H1 (cell line): ENCODE results near the gene PRR12. TPM values are rescaled to one million over a fixed set of nuclear protein-coding genes. Genes with fewer than 3 reads are reported as not detected.

ENCODE experiments used
- CTCF ChIA-PET: fragments of 300-600 bp; sonication (Branson Sonifier 250); formaldehyde crosslinking; loops from one replicate; lab custom pipeline; 2021; ENCODE audit not compliant: partially characterized antibody; lab: Charles Lee
- POLR2A ChIA-PET: fragments of 300-600 bp; sonication (Branson Sonifier 250); formaldehyde crosslinking; loops from one replicate; lab custom pipeline; 2021; ENCODE audit warnings: inconsistent platforms; ENCODE audit not compliant: partially characterized antibody; lab: Charles Lee
- DNase-seq, 2 experiments: peaks; one replicate each; pipeline versions ENCODE4 v3.0.0 to v3.0.0-alpha.2; 2010 to 2022; ENCODE audit warnings: low spot score in 2 of 2, low read depth in 1 of 2, mixed read lengths in 1 of 2
- FAIRE-seq: peaks from 2 replicates; lab custom pipeline; 2011; peaks lifted over from hg19 to GRCh38; lab: Jason Lieb, UNC
- H2AFZ ChIP-seq: 2 replicates; pipeline ENCODE4 v1.8.1; 2012; ENCODE audit warnings: low read length, inconsistent platforms
- H2AK5ac ChIP-seq: 2 replicates; pipeline ENCODE4 v1.6.1; 2013; ENCODE audit warnings: low read depth, low read length
- H2BK120ac ChIP-seq: replicated peaks from 2 replicates; pipeline ENCODE3; 2013; ENCODE audit warnings: low read depth, low read length, inconsistent platforms
- H2BK12ac ChIP-seq: 2 replicates; pipeline ENCODE4 v1.6.1; 2013; ENCODE audit warnings: low read depth, low read length
- H2BK15ac ChIP-seq: 2 replicates; pipeline ENCODE4 v1.6.1; 2013; ENCODE audit warnings: low read length
- H2BK20ac ChIP-seq: 2 replicates; pipeline ENCODE4 v1.6.1; 2013; ENCODE audit warnings: low read length
- H2BK5ac ChIP-seq: 2 replicates; pipeline ENCODE4 v1.6.1; 2013; ENCODE audit warnings: low read depth, low read length
- H3K14ac ChIP-seq: 2 replicates; pipeline ENCODE4 v1.6.1; 2013; ENCODE audit warnings: inconsistent platforms; ENCODE audit not compliant: insufficient read length
- H3K18ac ChIP-seq: 2 replicates; pipeline ENCODE4 v1.6.1; 2013; ENCODE audit warnings: low read length; ENCODE audit errors: extremely low read depth
- H3K23ac ChIP-seq: 2 replicates; pipeline ENCODE4 v1.6.1; 2013; ENCODE audit warnings: inconsistent platforms; ENCODE audit not compliant: insufficient read length
- H3K23me2 ChIP-seq: 2 replicates; pipeline ENCODE4 v1.6.1; 2013; ENCODE audit warnings: low read depth, low read length
- H3K27ac ChIP-seq: 2 replicates; pipeline ENCODE4 v1.6.1; 2011; ENCODE audit warnings: low read depth, low read length, inconsistent platforms
- H3K27me3 ChIP-seq, 4 experiments: replicated peaks in 1 of 4; 1 replicate in 1 of 4; 2 replicates in 3 of 4; pipeline versions ENCODE4 v1.6.1 to v1.8.1; 2011 to 2013; ENCODE audit warnings: low read length in 3 of 4, mild to moderate bottlenecking in 3 of 4, inconsistent platforms in 2 of 4, mixed read lengths in 2 of 4, moderate library complexity in 1 of 4; ENCODE audit not compliant: control insufficient read depth in 3 of 4, insufficient read depth in 3 of 4; ENCODE audit errors: extremely low read depth in 1 of 4
- H3K36me3 ChIP-seq, 4 experiments: 2 replicates each; pipeline versions ENCODE4 v1.6.1 to v1.8.1; 2011 to 2013; ENCODE audit warnings: mild to moderate bottlenecking in 4 of 4, low read length in 3 of 4, moderate library complexity in 2 of 4, control low read depth in 1 of 4, inconsistent platforms in 1 of 4; ENCODE audit not compliant: insufficient read depth in 4 of 4, control insufficient read depth in 2 of 4
- H3K4ac ChIP-seq: replicated peaks from 2 replicates; pipeline ENCODE3; 2013; ENCODE audit warnings: low read length, low read depth, mixed read lengths, inconsistent platforms; ENCODE audit not compliant: insufficient read length
- H3K4me1 ChIP-seq, 4 experiments: replicated peaks in 1 of 4; 1 replicate in 1 of 4; 2 replicates in 3 of 4; pipeline versions ENCODE4 v1.6.1 to v1.8.1; 2011 to 2013; ENCODE audit warnings: low read length in 3 of 4, inconsistent platforms in 2 of 4, mixed read lengths in 1 of 4; ENCODE audit not compliant: insufficient read depth in 4 of 4, control insufficient read depth in 3 of 4
- H3K4me2 ChIP-seq, 2 experiments: 2 replicates each; pipeline versions ENCODE4 v1.6.1 to v1.8.1; 2011 to 2013; ENCODE audit warnings: low read depth in 2 of 2, low read length in 2 of 2, control low read depth in 1 of 2, inconsistent platforms in 1 of 2, mild to moderate bottlenecking in 1 of 2; ENCODE audit not compliant: insufficient read depth in 1 of 2
- H3K4me3 ChIP-seq, 4 experiments: fragments of 200-600, 300-600 bp in 1 of 4; sonication (generic), shearing (Covaris generic), sonication (Bioruptor Twin) in 1 of 4; 2 replicates each; pipeline versions ENCODE4 v1.5.1 to v1.8.1; 2011 to 2016; ENCODE audit warnings: low read length in 4 of 4, low read depth in 3 of 4, control low read depth in 2 of 4, inconsistent platforms in 2 of 4, mild to moderate bottlenecking in 2 of 4, mixed read lengths in 1 of 4, moderate library complexity in 1 of 4; ENCODE audit not compliant: insufficient read depth in 2 of 4; ENCODE audit errors: extremely low read depth in 1 of 4
- H3K56ac ChIP-seq: replicated peaks from 2 replicates; pipeline ENCODE3; 2013; ENCODE audit warnings: low read depth, mild to moderate bottlenecking, mixed read lengths, low read length, inconsistent platforms; ENCODE audit not compliant: insufficient read length
- H3K79me1 ChIP-seq: 2 replicates; pipeline ENCODE4 v1.6.1; 2013; ENCODE audit warnings: low read depth, low read length, control low read depth
- H3K79me2 ChIP-seq, 2 experiments: 2 replicates each; pipeline versions ENCODE4 v1.6.1 to v1.8.1; 2012 to 2013; ENCODE audit warnings: low read length in 2 of 2, mild to moderate bottlenecking in 2 of 2, inconsistent platforms in 1 of 2; ENCODE audit not compliant: insufficient read depth in 2 of 2, control insufficient read depth in 1 of 2
- H3K9ac ChIP-seq, 4 experiments: replicated peaks in 1 of 4; 1 replicate in 1 of 4; 2 replicates in 3 of 4; pipeline versions ENCODE4 v1.6.1 to v1.8.1; 2011 to 2013; ENCODE audit warnings: low read depth in 3 of 4, low read length in 3 of 4, control low read depth in 2 of 4, mild to moderate bottlenecking in 2 of 4, moderate library complexity in 2 of 4, inconsistent platforms in 1 of 4; ENCODE audit errors: extremely low read depth in 1 of 4
- H3K9me3 ChIP-seq, 2 experiments: 2 replicates each; pipeline versions ENCODE4 v1.6.1 to v1.8.1; 2012 to 2013; ENCODE audit warnings: mild to moderate bottlenecking in 2 of 2, moderate library complexity in 2 of 2, control low read depth in 1 of 2, inconsistent platforms in 1 of 2, low read depth in 1 of 2, low read length in 1 of 2, mixed read lengths in 1 of 2; ENCODE audit not compliant: insufficient read depth in 2 of 2
- H4K20me1 ChIP-seq, 2 experiments: replicated peaks in 1 of 2; 2 replicates each; pipeline versions ENCODE3 to v1.8.1; 2011 to 2013; ENCODE audit warnings: inconsistent platforms in 2 of 2, low read length in 2 of 2, mild to moderate bottlenecking in 1 of 2; ENCODE audit not compliant: insufficient read depth in 2 of 2, control insufficient read depth in 1 of 2
- H4K5ac ChIP-seq: 2 replicates; pipeline ENCODE4 v1.6.1; 2013; ENCODE audit warnings: low read length, low read depth, mixed read lengths, inconsistent platforms; ENCODE audit not compliant: insufficient read length
- H4K8ac ChIP-seq: 2 replicates; pipeline ENCODE4 v1.8.0; 2013; ENCODE audit warnings: mild to moderate bottlenecking, moderate library complexity, low read length, inconsistent platforms; ENCODE audit not compliant: insufficient read depth; ENCODE audit errors: extremely low read depth
- H4K91ac ChIP-seq: replicated peaks from 2 replicates; pipeline ENCODE3; 2013; ENCODE audit warnings: low read length, mixed read lengths, inconsistent platforms; ENCODE audit not compliant: insufficient read length
- CREB1 ChIP-seq: IDR thresholded peaks from 2 replicates; pipeline ENCODE4 v1.6.1; 2012; ENCODE audit warnings: inconsistent platforms
- HDAC2 ChIP-seq, 2 experiments: fragments of 300-600 bp in 1 of 2; sonication (generic) in 1 of 2; IDR thresholded peaks; 2 replicates each; pipeline ENCODE4 v1.6.1; 2011 to 2012; ENCODE audit warnings: low read depth in 2 of 2, low read length in 2 of 2, mild to moderate bottlenecking in 2 of 2, moderate library complexity in 2 of 2, borderline replicate concordance in 1 of 2, inconsistent platforms in 1 of 2
- KDM4A ChIP-seq: IDR thresholded peaks from one replicate; pipeline ENCODE4 v1.7.1; 2012; ENCODE audit warnings: low read depth, mild to moderate bottlenecking, moderate library complexity, low read length, inconsistent platforms; ENCODE audit not compliant: severe bottlenecking
- NANOG ChIP-seq: IDR thresholded peaks from 2 replicates; pipeline ENCODE4 v1.6.1; 2011; ENCODE audit warnings: low read length, low read depth, mild to moderate bottlenecking, inconsistent platforms; ENCODE audit not compliant: insufficient read depth, poor library complexity, severe bottlenecking
- PHF8 ChIP-seq: fragments of 200-600 bp; sonication (generic); conservative IDR thresholded peaks from 2 replicates; pipeline ENCODE4 v1.7.1; 2012; ENCODE audit warnings: low read depth, mild to moderate bottlenecking, inconsistent platforms, low read length, moderate library complexity
- POLR2AphosphoS5 ChIP-seq: IDR thresholded peaks from 2 replicates; pipeline ENCODE4 v1.6.1; 2011; ENCODE audit warnings: low read depth, low read length
- SP4 ChIP-seq: IDR thresholded peaks from 2 replicates; pipeline ENCODE4 v1.6.1; 2012; ENCODE audit warnings: low read length, inconsistent platforms
- TBP ChIP-seq: IDR thresholded peaks from 2 replicates; pipeline ENCODE4 v1.6.1; 2011; ENCODE audit warnings: low read depth, low read length, improper control_type of control experiment
- TEAD4 ChIP-seq: IDR thresholded peaks from 2 replicates; pipeline ENCODE4 v1.6.1; 2012; ENCODE audit warnings: low read depth, low read length, inconsistent platforms, mixed read lengths
- WGBS, 2 experiments: shearing (Covaris generic) in 1 of 2; methylation state at CpG; one replicate each; pipeline versions ENCODE4 v1.1.6 to v1.1.7; 2013 to 2015; ENCODE audit warnings: low lambda C conversion rate in 2 of 2, mixed read lengths in 2 of 2, inconsistent platforms in 1 of 2, low coverage in 1 of 2, missing lambda C conversion rate in 1 of 2; ENCODE audit not compliant: insufficient replicate concordance in 2 of 2, insufficient coverage in 1 of 2, insufficient read length in 1 of 2; ENCODE audit errors: extremely low coverage in 1 of 2, missing lambda C conversion rate in 1 of 2; 5-methylcytosine and 5-hydroxymethylcytosine counted together
- polyA plus RNA-seq, 7 experiments: library from polyadenylated mRNA; depleted of rRNA in 3 of 7; stranded (reverse) in 5 of 7; unstranded in 2 of 7; fragments of >200 nt in 5 of 7; fragments of 200-250 nt in 2 of 7; gene quantifications; 1 replicate in 5 of 7; 2 replicates in 1 of 7; 4 replicates in 1 of 7; pipeline versions ENCODE4 v1.2.1 to v1.2.3, GENCODE V29; 2011 to 2013; ENCODE audit warnings: missing spikeins in 2 of 7, mixed read lengths in 2 of 7
- total RNA-seq: library from RNA; stranded (reverse); fragmentation: NEBNext Ultra II Directional; extraction: Animal tissue kit (Norgen Biotek cat#: 25700); gene quantifications from 2 replicates; pipeline ENCODE4 v1.2.1, GENCODE V29; 2021

PRR12 gene
- total and polyA plus RNA-seq, 2 of the 8 experiments (the other 6 are each of a cell fraction or from before 2014, with no cell fraction given) = 2.5 to 59.4 TPM

- H3K27ac ChIP-seq = peak overlapping the region; percentile 66
- no peak overlapping the region for H3K14ac ChIP-seq
- WGBS, 2 experiments = 22% methylated on average over 58 of the region's 66 CpGs; no CpG with 5 or more reads in 1 of the 2 experiments
- peak overlapping the region; percentile 94 for H4K8ac ChIP-seq
- H2BK120ac ChIP-seq = peak overlapping the region; percentile 56
- H3K27me3 ChIP-seq = no peaks in the 10 kb centered on the region; a peak in 2 of 7 replicates
- H2AFZ ChIP-seq = peak overlapping the region; percentile 74; the same call in 1 of the 2 replicates
- H3K23me2 ChIP-seq = peaks cover 6% of the 10 kb centered on the region
- POLR2A ChIA-PET = interaction anchor here (0.7 to 5.5 kb wide), 15 partner anchors 10 to 120 kb away, joined by 3 to 44 read pairs (median 7); partner anchors contain the start of genes FCGRT, NOSIP, PRMT1 and PRR12
- no peak overlapping the region for H3K23ac ChIP-seq
- H3K9ac ChIP-seq = peak overlapping the region in 3 of 4 experiments; percentile 15 to 73 (median 61); a peak in 4 of 7 replicates
- peaks cover 4% of the 10 kb centered on the region; the same call in 1 of the 2 replicates for H3K79me1 ChIP-seq
- H3K9me3 ChIP-seq = no peaks in the 10 kb centered on the region
- peak overlapping the region; percentile 99 for H3K18ac ChIP-seq
- peak overlapping the region; percentile 80 to 98 for H3K4me2 ChIP-seq
- H2BK12ac ChIP-seq = peak overlapping the region; percentile 97; the same call in 1 of the 2 replicates
- peak overlapping the region; percentile 86 for H3K4ac ChIP-seq
- no peaks in the 10 kb centered on the region for H3K79me2 ChIP-seq
- peaks cover 5 to 22% (median 14%) of the 10 kb centered on the region in 4 experiments for H3K4me1 ChIP-seq
- peak overlapping the region; percentile 100 for H2BK15ac ChIP-seq
- peak overlapping the region; percentile 39 for H3K56ac ChIP-seq
- peak overlapping the region; percentile 60 for H4K5ac ChIP-seq
- peak overlapping the region; percentile 37 to 78 (median 64) for H3K4me3 ChIP-seq
- peak overlapping the region; percentile 72; the same call in 1 of the 2 replicates for H2BK20ac ChIP-seq
- peak overlapping the region; percentile 99 for H4K91ac ChIP-seq
- DNase-seq (peak; percentile 68 to 85), FAIRE-seq (no peak)
- H2BK5ac ChIP-seq = peak overlapping the region; percentile 97
- H3K36me3 ChIP-seq = peaks cover 0 to 34% (median 11%) of the 10 kb centered on the region in 4 experiments; a peak in 5 of 8 replicates
- peak overlapping the region; percentile 93 for H2AK5ac ChIP-seq
- CTCF ChIA-PET = interaction anchor here (0.9 to 18.1 kb wide), 8 partner anchors 11 to 124 kb away, joined by 3 to 240 read pairs (median 10); no protein-coding TSS in a partner anchor
- H4K20me1 ChIP-seq = peaks cover 0 to 12% of the 10 kb centered on the region in 2 experiments
- TF ChIP-seq HDAC2 (IDR thresholded peaks at IDR 0.05; ENCODE audit: borderline replicate concordance in 1 of 2, low read depth in 2 of 2, low read length in 2 of 2) (peak in 1 of 2 experiments; percentile 64; a peak in 1 of 4 replicates), PHF8 (peak; percentile 44), TEAD4 (no peak), POLR2AphosphoS5 (peak; percentile 47; the same call in 1 of the 2 replicates), KDM4A (peak; percentile 36), NANOG (no peak), SP4 (0 out of 2 replicates have a peak, but pooled peaks have one; percentile 8), TBP (0 out of 2 replicates have a peak, but pooled peaks have one; percentile 25), CREB1 (0 out of 2 replicates have a peak, but pooled peaks have one; percentile 21)
Measured at GRCh38 chr19:49556412-49557398, 34.3 kb upstream of the PRR12 start.
